WTC11 (cell line): Measurements from ENCODE around the gene LCLAT1. TPM values are rescaled to one million over a fixed set of nuclear protein-coding genes. Genes with fewer than 3 reads are reported as not detected.

Experiments used
- ATAC-seq: fragments of 200-7000 bp; cut with Tn5 transposase; 2 replicates; pipeline ENCODE4 v1.10.0; 2021; ENCODE audit warnings: mild to moderate bottlenecking, moderate library complexity
- CTCF ChIA-PET: fragments of 300-600 bp; sonication (Branson Sonifier 250); formaldehyde crosslinking; loops from one replicate; lab custom pipeline; 2021; ENCODE audit warnings: antibody characterized with exemption; lab: Charles Lee
- POLR2A ChIA-PET: fragments of 350-600 bp; sonication (Branson Sonifier 250); formaldehyde crosslinking; loops from one replicate; lab custom pipeline; 2021; ENCODE audit warnings: antibody characterized with exemption; lab: Charles Lee
- DNase-seq: peaks from one replicate; pipeline ENCODE4 v3.0.0; 2021; ENCODE audit warnings: low spot score
- H3K27ac Mint-ChIP-seq: 2 replicates; pipeline ENCODE4 v1.8.0; 2021; ENCODE audit warnings: mixed read lengths
- H3K27me3 Mint-ChIP-seq: 2 replicates; pipeline ENCODE4 v1.8.0; 2021; ENCODE audit warnings: low read depth, mild to moderate bottlenecking, moderate library complexity, mixed read lengths
- H3K36me3 Mint-ChIP-seq: 2 replicates; pipeline ENCODE4 v1.8.0; 2021; ENCODE audit warnings: mixed read lengths
- H3K4me1 Mint-ChIP-seq: 2 replicates; pipeline ENCODE4 v1.8.0; 2022; ENCODE audit warnings: mixed read lengths
- H3K4me3 Mint-ChIP-seq: 2 replicates; pipeline ENCODE4 v1.8.0; 2021; ENCODE audit warnings: mild to moderate bottlenecking, moderate library complexity, mixed read lengths
- H3K9me3 Mint-ChIP-seq: 2 replicates; pipeline ENCODE4 v1.8.0; 2021; ENCODE audit warnings: mixed read lengths
- AFF4 ChIP-seq: sonication (generic); formaldehyde crosslinking; IDR thresholded peaks from 2 replicates; pipeline ENCODE4 v1.8.1; 2023; ENCODE audit warnings: mild to moderate bottlenecking, missing genetic modification reagents, borderline replicate concordance
- ATF6 ChIP-seq: sonication (generic); formaldehyde crosslinking; IDR thresholded peaks from 2 replicates; pipeline ENCODE4 v1.8.1; 2023; ENCODE audit warnings: mild to moderate bottlenecking, missing genetic modification reagents
- CTCF ChIP-seq: fragments of 200-600 bp; IDR thresholded peaks from 2 replicates; pipeline ENCODE4 v1.8.0; 2022; ENCODE audit warnings: antibody characterized with exemption
- EMX1 ChIP-seq: fragments of 250-450 bp; sonication (Bioruptor Pico); IDR thresholded peaks from 2 replicates; pipeline ENCODE4 v1.8.0; 2021; ENCODE audit warnings: mild to moderate bottlenecking
- GRHL2 ChIP-seq: fragments of 250-450 bp; sonication (Bioruptor Pico); IDR thresholded peaks from 2 replicates; pipeline ENCODE4 v1.8.0; 2022; ENCODE audit warnings: mild to moderate bottlenecking, moderate library complexity; ENCODE audit not compliant: insufficient replicate concordance, severe bottlenecking
- GTF2I ChIP-seq: fragments of 250-450 bp; sonication (Bioruptor Pico); conservative IDR thresholded peaks from 2 replicates; pipeline ENCODE4 v1.4.0; 2021; ENCODE audit warnings: mild to moderate bottlenecking
- HMGXB4 ChIP-seq: sonication (generic); formaldehyde crosslinking; IDR thresholded peaks from 2 replicates; pipeline ENCODE4 v1.8.1; 2023; ENCODE audit warnings: mild to moderate bottlenecking, moderate library complexity, missing genetic modification reagents
- MXD4 ChIP-seq: fragments of 250-450 bp; sonication (Bioruptor Pico); IDR thresholded peaks from 2 replicates; pipeline ENCODE4 v1.8.0; 2021; ENCODE audit warnings: mild to moderate bottlenecking, moderate library complexity, borderline replicate concordance
- PRRX2 ChIP-seq: fragments of 250-450 bp; sonication (Bioruptor Pico); IDR thresholded peaks from 2 replicates; pipeline ENCODE4 v1.8.0; 2021; ENCODE audit warnings: mild to moderate bottlenecking
- RORB ChIP-seq: fragments of 250-450 bp; sonication (Bioruptor Pico); IDR thresholded peaks from 2 replicates; pipeline ENCODE4 v1.9.0; 2021; ENCODE audit warnings: mild to moderate bottlenecking
- SMAD4 ChIP-seq: sonication (generic); formaldehyde crosslinking; IDR thresholded peaks from 2 replicates; pipeline ENCODE4 v1.8.0; 2022; ENCODE audit warnings: mild to moderate bottlenecking, missing genetic modification reagents
- STAT6 ChIP-seq: sonication (generic); formaldehyde crosslinking; conservative IDR thresholded peaks from 2 replicates; pipeline ENCODE4 v1.8.1; 2023; ENCODE audit warnings: mild to moderate bottlenecking, low read depth, missing genetic modification reagents, moderate library complexity
- TCF7 ChIP-seq: sonication (generic); formaldehyde crosslinking; IDR thresholded peaks from 2 replicates; pipeline ENCODE4 v1.8.0; 2022; ENCODE audit warnings: mild to moderate bottlenecking, low read depth, missing genetic modification reagents, moderate library complexity
- ZBTB43 ChIP-seq: sonication (generic); formaldehyde crosslinking; IDR thresholded peaks from 2 replicates; pipeline ENCODE4 v1.8.1; 2023; ENCODE audit warnings: mild to moderate bottlenecking, missing genetic modification reagents
- ZNF281 ChIP-seq: sonication (generic); formaldehyde crosslinking; IDR thresholded peaks from 2 replicates; pipeline ENCODE4 v1.8.0; 2023; ENCODE audit warnings: mild to moderate bottlenecking, missing genetic modification reagents
- ZNF532 ChIP-seq: fragments of 250-450 bp; sonication (Bioruptor Pico); IDR thresholded peaks from 2 replicates; pipeline ENCODE4 v1.9.0; 2021; ENCODE audit warnings: mild to moderate bottlenecking, borderline replicate concordance
- ZNF671 ChIP-seq: fragments of 250-450 bp; sonication (Bioruptor Pico); IDR thresholded peaks from 2 replicates; pipeline ENCODE4 v1.8.0; 2021; ENCODE audit warnings: mild to moderate bottlenecking
- total RNA-seq: library from RNA; stranded (reverse); gene quantifications from 3 replicates; pipeline ENCODE4 v1.2.3, GENCODE V29; 2021

LCLAT1 gene
- total RNA-seq, 1 experiment from 2014 or later = 22.3 TPM

GRCh38 chr2:30649278-30649677 is 202.2 kb downstream of the LCLAT1 start:
- ATAC-seq (no peak), DNase-seq (no peak)
- H3K4me3 Mint-ChIP-seq = no peak overlapping the region
- peaks cover 32% of the 10 kb centered on the region for H3K4me1 Mint-ChIP-seq
- ChIA-PET CTCF (interaction anchor here (0.7 kb wide), 1 partner anchor 45 kb away, joined by 3 read pairs; no protein-coding TSS in a partner anchor), POLR2A (no interaction called here)
- H3K27ac Mint-ChIP-seq = no peak overlapping the region
- peaks cover 31% of the 10 kb centered on the region for H3K27me3 Mint-ChIP-seq
- H3K36me3 Mint-ChIP-seq = no peaks in the 10 kb centered on the region
- H3K9me3 Mint-ChIP-seq = no peaks in the 10 kb centered on the region
- TF ChIP-seq EMX1 (CRISPR knock-in tag) = no peak
- no peak for TF ChIP-seq ZNF532
- TF ChIP-seq MXD4 (CRISPR knock-in tag) = no peak
- TF ChIP-seq AFF4 (CRISPR knock-in tag) = no peak
- no peak for TF ChIP-seq GRHL2 (CRISPR knock-in tag)
- TF ChIP-seq ATF6 (CRISPR knock-in tag) = no peak
- no peak for TF ChIP-seq SMAD4 (CRISPR knock-in tag)
- TF ChIP-seq RORB (CRISPR knock-in tag) = no peak
- TF ChIP-seq CTCF = no peak
- TF ChIP-seq ZNF281 = no peak
- no peak for TF ChIP-seq ZNF671 (CRISPR knock-in tag)
- no peak for TF ChIP-seq GTF2I (CRISPR knock-in tag)
- no peak for TF ChIP-seq ZBTB43 (CRISPR knock-in tag)
- no peak for TF ChIP-seq STAT6 (CRISPR knock-in tag)
- TF ChIP-seq TCF7 (CRISPR knock-in tag) = no peak
- no peak for TF ChIP-seq PRRX2 (CRISPR knock-in tag)
- no peak for TF ChIP-seq HMGXB4 (CRISPR knock-in tag)
